Dendritic cell treated with granulocyte-macrophage colony-stimulating factor and Interleukin-4, amounts not matched to agents 40 ng/mL and 50 ng/mL, for 4 days (primary cell): Measurements from ENCODE around the gene ASCL2.

Experiments used
- H3K27ac Mint-ChIP-seq: one replicate; pipeline ENCODE4 v1.8.0; 2022; ENCODE audit warnings: mild to moderate bottlenecking, mixed read lengths
- H3K27me3 Mint-ChIP-seq: one replicate; pipeline ENCODE4 v1.8.0; 2022; ENCODE audit warnings: mild to moderate bottlenecking, mixed read lengths
- H3K36me3 Mint-ChIP-seq: one replicate; pipeline ENCODE4 v1.8.0; 2022; ENCODE audit warnings: low read depth, mixed read lengths
- H3K4me1 Mint-ChIP-seq: one replicate; pipeline ENCODE4 v1.8.0; 2022; ENCODE audit warnings: low read depth, mixed read lengths
- H3K4me3 Mint-ChIP-seq: one replicate; pipeline ENCODE4 v1.8.0; 2022; ENCODE audit warnings: mild to moderate bottlenecking, moderate library complexity, mixed read lengths
- H3K9me3 Mint-ChIP-seq: one replicate; pipeline ENCODE4 v1.8.0; 2022; ENCODE audit warnings: mixed read lengths
- intact Hi-C: fragments of 100-400 bp; cut with micrococcal nuclease; formaldehyde crosslinking; loops from one replicate; pipeline ENCODE4 v1.15.0; 2022

ASCL2 gene

DNA sequence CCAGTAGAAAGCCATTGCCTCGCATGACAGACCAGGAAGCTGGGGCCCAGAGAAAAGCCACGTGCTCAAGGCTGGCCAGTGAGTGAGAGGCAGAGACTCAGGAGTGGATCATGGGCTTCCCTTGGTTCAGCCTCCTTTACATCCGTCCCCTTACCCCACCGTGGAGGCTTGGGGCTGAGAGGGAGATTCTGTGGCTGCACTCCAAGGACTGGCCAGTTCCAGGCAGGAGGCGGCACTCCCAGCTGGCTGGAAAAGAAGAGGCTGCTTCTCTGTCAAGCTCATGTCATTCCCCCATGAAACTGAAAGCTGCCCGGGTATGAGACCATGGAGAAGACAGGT lies 6.6 kb upstream of the ASCL2 start:
- no peak overlapping the region for H3K27ac Mint-ChIP-seq
- H3K36me3 Mint-ChIP-seq: no peaks in the 10 kb centered on the region
- H3K4me1 Mint-ChIP-seq: peaks cover 8% of the 10 kb centered on the region
- H3K4me3 Mint-ChIP-seq: no peak overlapping the region
- peaks cover 11% of the 10 kb centered on the region for H3K9me3 Mint-ChIP-seq
- intact Hi-C loops: no loop called here
- peaks cover 34% of the 10 kb centered on the region for H3K27me3 Mint-ChIP-seq

DNA sequence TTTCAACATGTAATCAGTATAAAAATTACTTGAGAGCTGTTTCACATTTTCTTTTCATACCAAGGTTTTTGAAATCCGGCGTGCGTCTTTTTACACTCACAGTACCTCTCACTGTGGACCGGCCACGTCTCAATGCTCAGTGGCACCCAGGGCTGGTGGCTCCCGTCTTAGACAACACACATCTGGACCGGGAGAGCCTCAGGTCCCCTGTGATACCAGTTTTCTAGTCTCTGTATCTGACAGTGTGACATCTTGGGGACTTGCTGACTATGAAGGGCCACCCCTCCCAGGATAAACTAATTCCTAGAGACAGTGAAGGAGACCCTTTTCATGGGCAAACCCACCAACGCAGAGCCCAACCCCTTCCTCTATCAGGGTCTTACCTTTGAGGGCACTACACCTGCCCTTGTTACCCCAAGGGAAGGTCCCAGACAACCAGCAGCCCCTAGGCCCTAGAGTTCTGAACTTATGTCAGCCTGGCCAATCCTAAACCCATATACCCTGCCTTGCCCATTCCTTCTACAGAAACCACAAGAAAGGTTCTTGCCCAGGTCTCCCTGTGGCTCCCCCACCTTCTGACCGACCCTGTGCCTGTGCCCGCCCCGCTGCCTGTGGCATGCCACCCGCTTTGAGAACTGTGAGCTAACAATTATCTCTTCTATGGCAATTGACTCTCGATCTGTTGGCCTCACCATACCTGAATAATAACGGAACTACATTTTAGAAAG lies 6.1 kb upstream of the ASCL2 start:
- H3K9me3 Mint-ChIP-seq: peaks cover 10% of the 10 kb centered on the region
- H3K4me1 Mint-ChIP-seq: peaks cover 11% of the 10 kb centered on the region
- no peak overlapping the region for H3K27ac Mint-ChIP-seq
- no peaks in the 10 kb centered on the region for H3K36me3 Mint-ChIP-seq
- no peak overlapping the region for H3K4me3 Mint-ChIP-seq
- intact Hi-C loops: no loop called here
- peaks cover 39% of the 10 kb centered on the region for H3K27me3 Mint-ChIP-seq

DNA sequence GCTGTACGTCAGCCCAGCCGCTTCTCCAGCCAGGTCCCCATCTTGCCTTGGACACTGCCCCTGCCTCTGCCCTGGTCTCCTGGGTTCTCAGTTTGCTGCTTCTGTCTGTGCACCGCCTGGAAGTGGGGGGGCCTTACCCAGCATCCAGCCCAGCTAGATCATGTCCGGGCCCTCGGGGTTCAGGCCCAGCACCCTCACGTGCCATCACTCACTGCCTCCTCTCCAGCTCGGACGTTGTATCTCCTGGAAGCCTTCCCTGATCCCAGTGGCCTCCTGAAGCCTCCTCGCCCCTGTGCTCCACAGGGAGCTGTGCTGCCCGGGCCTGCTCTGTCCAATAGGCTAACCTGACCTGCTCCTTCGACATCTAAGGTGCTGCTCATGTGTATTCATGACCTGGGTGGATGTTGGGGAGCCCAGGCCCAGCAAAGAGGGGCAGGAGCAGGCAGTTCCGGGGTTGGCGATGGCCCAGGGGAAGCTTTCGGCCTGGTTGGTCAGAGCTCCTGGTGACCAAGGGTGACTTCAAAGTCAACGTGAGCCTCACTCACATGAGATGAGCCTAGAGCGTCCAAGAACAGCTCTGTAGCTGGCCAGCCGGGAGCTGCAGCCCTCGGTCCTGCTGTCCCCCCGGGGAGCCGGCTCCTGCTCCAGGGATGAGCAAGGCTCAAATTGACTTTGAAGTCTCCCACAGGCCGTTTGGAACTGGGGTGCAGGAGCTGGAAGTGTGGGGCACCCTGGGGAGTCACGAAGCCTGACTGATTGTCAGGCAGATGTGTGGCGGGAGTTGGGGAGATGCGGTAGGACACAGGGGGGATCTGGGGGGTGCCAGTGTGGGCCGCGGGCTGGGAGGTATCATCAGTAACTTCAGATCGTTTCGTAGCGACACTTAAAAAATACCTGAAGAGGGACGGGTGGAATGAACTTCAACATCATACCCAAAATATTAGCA lies 5.2 kb upstream of the ASCL2 start:
- H3K27ac Mint-ChIP-seq: no peak overlapping the region
- H3K36me3 Mint-ChIP-seq: peaks cover 2% of the 10 kb centered on the region
- peaks cover 18% of the 10 kb centered on the region for H3K4me1 Mint-ChIP-seq
- intact Hi-C loops: no loop called here
- peaks cover 44% of the 10 kb centered on the region for H3K27me3 Mint-ChIP-seq
- no peak overlapping the region for H3K4me3 Mint-ChIP-seq
- H3K9me3 Mint-ChIP-seq: peaks cover 10% of the 10 kb centered on the region

DNA sequence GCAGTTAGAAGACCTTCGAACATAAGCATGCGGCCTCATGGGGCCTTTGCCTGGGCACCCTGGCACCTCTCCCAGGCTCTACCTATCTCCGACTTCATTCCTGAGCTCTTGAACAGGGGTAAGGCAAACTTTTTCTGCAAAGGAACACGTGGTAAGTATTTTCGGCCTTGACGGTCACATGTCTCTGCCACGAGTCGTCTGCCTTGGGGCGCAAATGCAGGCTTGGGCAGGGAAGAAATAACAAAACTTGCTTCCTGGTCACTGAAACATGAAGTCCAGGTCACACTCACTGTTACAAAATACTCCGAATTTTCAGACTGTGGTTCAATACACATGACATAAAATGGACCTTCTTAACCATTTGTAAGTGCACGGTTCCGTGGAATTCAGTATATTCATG lies 3.4 kb upstream of the ASCL2 start:
- Mint-ChIP-seq H3K4me1 (peaks cover 22% of the 10 kb centered on the region), H3K27ac (no peak overlapping the region), H3K27me3 (peaks cover 42% of the 10 kb centered on the region), H3K4me3 (no peak overlapping the region), H3K9me3 (no peaks in the 10 kb centered on the region), H3K36me3 (peaks cover 6% of the 10 kb centered on the region)
- intact Hi-C loops: no loop called here

DNA sequence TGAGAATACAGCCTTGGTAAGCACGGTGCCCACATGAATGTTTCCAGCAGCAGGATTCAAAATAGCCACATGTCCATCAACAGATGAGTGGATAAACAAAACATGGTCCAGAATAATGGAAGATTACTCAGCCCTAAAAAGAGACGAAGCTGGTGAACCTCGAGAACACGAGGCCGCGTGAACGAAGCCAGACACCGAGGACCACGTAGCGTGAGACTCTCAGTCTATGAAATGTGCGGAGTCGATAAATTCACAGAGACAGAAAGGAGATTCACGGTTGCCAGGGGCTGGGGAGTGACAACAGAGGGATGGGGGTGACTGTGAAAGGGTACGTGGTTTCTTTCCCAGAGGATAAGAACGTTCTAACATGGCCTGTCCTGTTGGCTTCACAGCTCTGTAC lies 2.9 kb upstream of the ASCL2 start:
- intact Hi-C loops: no loop called here
- Mint-ChIP-seq H3K36me3 (peaks cover 11% of the 10 kb centered on the region), H3K9me3 (no peaks in the 10 kb centered on the region), H3K27ac (no peak overlapping the region), H3K4me1 (peaks cover 27% of the 10 kb centered on the region), H3K27me3 (peaks cover 42% of the 10 kb centered on the region), H3K4me3 (no peak overlapping the region)

DNA sequence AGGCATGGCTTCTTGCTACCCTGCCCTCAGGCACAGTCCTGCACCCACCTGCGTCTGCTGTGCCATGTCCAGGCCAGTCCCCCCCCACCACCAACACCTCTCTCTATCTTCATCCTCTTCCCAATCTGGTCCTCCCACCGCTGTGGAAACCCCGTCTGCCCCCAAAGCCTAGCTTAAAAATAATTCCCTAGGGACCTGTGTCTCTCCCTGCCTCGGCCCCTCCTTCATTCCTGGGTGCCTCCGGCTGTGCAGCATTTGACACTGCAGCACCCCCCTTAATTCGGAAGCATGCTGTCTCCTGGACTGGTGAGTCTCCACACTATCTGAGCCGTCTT lies 2.5 kb upstream of the ASCL2 start:
- H3K9me3 Mint-ChIP-seq: no peaks in the 10 kb centered on the region
- H3K36me3 Mint-ChIP-seq: peaks cover 15% of the 10 kb centered on the region
- no peak overlapping the region for H3K27ac Mint-ChIP-seq
- H3K4me3 Mint-ChIP-seq: no peak overlapping the region
- H3K27me3 Mint-ChIP-seq: peaks cover 41% of the 10 kb centered on the region
- intact Hi-C loops: no loop called here
- H3K4me1 Mint-ChIP-seq: peaks cover 29% of the 10 kb centered on the region

DNA sequence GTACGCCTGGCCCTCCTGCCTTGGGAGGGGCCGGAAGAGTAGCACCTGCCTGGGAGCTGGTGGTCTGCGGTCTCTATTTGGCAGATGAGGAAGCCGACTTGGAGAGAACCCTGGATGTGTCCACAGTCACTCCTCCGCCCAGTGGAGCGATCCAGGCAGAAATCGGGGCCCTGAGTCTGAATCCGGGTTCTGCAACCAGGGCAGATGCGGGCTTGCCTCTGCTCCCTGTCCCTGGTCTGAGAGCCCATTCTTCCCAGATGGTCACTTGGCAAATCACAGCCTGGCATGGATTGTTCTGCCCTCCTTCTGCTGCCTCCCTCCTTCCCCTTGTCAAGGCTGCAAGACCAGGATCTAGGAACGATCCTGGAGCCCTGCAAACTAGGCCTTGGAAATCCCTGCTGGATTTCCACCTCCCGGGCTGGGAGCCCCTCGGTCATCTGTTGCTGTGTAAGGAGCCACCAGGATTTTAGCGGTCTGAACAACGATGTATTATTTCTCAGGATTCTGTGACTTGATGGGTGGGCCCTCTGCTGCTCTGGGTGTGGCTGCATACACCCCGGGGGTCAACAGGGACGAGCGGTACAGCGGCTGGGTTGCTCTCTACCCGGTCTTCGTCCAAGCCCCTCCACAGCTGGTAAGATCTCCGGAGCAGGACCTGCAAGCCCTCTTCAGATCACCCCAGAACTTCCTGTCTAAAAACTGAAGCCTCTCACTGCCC lies 2.0 kb upstream of the ASCL2 start:
- Mint-ChIP-seq H3K36me3 (peaks cover 20% of the 10 kb centered on the region), H3K27me3 (peaks cover 38% of the 10 kb centered on the region), H3K9me3 (no peaks in the 10 kb centered on the region), H3K4me3 (no peak overlapping the region), H3K27ac (no peak overlapping the region), H3K4me1 (peaks cover 29% of the 10 kb centered on the region)
- intact Hi-C loops: no loop called here

DNA sequence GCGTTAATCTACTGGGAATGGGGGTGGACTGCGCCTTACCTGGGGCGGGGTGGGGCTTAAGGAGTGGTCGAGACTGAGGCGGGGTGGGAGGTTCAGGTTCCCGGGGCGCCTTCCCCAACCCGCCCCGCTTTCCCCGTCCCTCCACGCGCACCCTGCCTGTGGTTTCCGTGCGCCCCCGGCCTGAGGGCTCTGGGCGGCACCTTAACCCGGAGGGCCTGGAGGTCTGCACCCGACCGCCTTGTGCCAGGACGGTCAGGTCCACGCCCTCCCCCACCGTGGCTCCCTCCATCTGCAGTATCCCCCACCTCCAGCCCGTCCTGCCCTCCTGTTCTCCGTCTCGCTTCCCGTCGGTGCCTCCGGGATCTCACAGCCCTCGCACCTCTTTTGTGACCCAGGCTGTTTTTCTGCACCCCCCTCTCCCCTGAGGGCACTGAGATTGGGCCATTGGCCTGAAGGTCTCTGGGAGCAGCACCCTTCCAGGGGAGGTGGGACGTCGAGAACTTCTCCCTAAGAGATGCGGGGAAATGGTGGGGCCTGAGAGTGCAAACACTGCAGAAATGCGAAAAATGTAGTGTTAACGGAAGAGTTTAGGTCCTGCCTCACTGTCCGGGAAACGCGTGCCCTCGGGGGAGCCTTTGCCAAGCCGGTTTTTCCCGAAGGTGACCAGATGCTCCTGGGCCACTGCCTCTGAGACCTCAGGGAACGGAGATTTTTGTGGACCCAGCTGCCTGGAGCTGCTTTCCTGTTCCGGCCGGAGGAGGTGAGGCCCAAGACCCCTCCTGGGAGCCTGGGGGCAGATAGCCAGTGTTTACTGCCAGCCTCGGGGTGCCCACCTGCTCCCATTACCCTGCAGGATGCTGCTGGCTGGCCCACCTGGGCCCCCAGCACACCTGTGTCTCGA lies 1.2 kb upstream of the ASCL2 start:
- intact Hi-C loops: loop anchor here (2.0 kb wide), 1 partner anchor 31 kb away; the partner anchor contains the start of gene TSPAN32
- Mint-ChIP-seq H3K4me3 (peak overlapping the region; percentile 46), H3K27ac (peak overlapping the region; percentile 92), H3K36me3 (peaks cover 24% of the 10 kb centered on the region), H3K4me1 (peaks cover 36% of the 10 kb centered on the region), H3K27me3 (peaks cover 35% of the 10 kb centered on the region), H3K9me3 (no peaks in the 10 kb centered on the region)

DNA sequence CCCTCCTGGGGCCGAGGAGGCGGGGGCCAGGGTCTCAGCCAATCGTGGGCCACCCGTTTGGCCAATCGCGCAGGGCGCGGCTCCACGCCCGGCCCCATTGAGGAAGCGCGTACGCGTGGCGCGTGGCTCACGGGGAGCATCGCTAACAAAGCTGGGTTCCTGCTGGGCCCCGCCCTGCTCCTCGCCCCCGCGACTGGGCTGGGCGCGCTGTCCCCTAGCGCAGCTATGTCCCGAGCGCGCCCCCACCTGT lies 614 bp upstream of the ASCL2 start:
- H3K4me1 Mint-ChIP-seq: peaks cover 42% of the 10 kb centered on the region
- H3K27me3 Mint-ChIP-seq: peaks cover 35% of the 10 kb centered on the region
- intact Hi-C loops: loop anchor here (2.0 kb wide), 1 partner anchor 32 kb away; the partner anchor contains the start of gene TSPAN32
- peaks cover 24% of the 10 kb centered on the region for H3K36me3 Mint-ChIP-seq
- H3K9me3 Mint-ChIP-seq: no peaks in the 10 kb centered on the region
- peak overlapping the region; percentile 84 for H3K4me3 Mint-ChIP-seq
- peak overlapping the region; percentile 92 for H3K27ac Mint-ChIP-seq

DNA sequence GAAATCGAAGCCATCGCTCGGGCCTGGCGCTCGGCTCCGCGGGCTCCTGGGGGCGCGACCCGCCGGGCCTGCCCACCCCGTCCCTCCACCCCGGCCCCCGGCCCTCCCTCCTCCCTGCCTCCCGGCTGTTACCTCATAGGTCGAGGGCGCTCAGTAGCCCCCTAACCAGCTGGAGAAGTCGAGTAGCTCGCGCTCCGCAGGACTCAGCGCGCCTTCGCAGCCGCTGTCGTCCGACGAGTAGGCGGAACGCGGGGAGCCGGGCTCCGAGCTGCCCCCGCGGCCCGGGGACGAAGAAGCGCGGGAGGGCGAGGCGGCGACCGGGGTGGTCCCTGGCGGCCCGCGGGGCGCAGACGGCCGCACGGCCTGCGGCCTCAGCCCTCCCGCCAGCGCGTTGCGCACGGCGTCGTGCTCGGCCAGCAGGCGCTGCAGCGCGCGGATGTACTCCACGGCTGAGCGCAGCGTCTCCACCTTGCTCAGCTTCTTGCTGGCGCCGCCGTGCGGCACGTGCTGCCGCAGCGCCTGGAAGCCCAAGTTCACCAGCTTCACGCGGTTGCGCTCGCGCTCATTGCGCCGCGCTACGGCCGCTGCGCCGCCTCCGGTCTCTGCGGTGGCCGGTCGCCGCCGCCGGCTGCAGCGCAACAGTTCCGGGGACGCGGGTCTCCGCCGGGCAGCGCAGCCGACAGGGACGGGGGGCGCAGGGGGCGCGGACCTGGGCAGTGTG lies 627 bp downstream of the ASCL2 start:
- Mint-ChIP-seq H3K27ac (peak overlapping the region; percentile 92), H3K9me3 (no peaks in the 10 kb centered on the region), H3K4me3 (peak overlapping the region; percentile 84), H3K27me3 (peaks cover 28% of the 10 kb centered on the region), H3K36me3 (peaks cover 24% of the 10 kb centered on the region), H3K4me1 (peaks cover 53% of the 10 kb centered on the region)
- intact Hi-C loops: loop anchor here (2.0 to 5.0 kb wide), 2 partner anchors 33 to 507 kb away; partner anchors contain the start of genes CTSD and TSPAN32

DNA sequence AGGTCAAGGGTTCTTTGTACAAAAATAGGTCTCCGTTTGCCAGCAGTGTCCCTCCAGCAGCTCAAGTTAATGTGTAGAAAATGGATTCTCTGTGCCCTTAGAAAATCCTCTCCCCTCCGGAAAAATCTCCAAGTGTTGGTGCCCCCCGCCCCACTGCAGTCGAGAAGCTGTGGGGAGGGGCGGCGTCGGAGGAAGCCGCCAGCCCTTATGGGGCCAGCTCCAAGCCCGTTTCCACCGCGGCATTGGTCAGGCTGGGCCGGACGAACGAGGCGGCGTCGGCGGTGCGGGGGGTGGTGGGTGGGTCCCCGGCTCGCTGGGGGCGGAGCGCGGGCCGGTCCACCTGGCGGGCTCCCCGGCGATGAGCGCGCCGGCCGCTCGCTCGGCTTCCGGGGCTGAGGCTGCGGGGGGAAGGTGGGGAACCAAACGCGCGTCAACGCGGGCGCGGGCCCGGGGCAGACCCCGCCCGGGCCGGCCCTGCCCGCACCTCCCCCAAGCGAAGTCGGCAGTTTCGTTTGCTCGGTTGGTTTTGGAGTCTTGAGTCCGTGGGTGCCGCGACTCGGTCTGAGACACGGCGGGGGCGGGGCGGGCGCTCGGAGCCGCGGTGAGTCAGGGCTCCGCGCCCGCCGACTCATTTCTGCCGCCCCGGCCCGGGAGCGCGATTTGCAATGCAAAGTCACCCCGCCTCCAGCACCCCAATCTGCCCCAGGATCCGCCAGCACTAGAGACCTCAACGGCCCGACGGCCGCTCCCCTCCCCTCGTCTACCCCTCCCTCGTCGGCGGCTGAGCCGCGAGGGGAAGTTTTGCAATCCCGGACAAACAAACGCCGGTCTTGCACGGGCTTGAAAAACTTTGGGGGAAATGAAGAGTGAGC lies 1.4 kb downstream of the ASCL2 start:
- Mint-ChIP-seq H3K9me3 (no peaks in the 10 kb centered on the region), H3K4me1 (peaks cover 59% of the 10 kb centered on the region), H3K27me3 (peaks cover 23% of the 10 kb centered on the region), H3K4me3 (peak overlapping the region; percentile 84), H3K27ac (peak overlapping the region; percentile 92), H3K36me3 (peaks cover 24% of the 10 kb centered on the region)
- intact Hi-C loops: loop anchor here (5.0 kb wide), 1 partner anchor 507 kb away; the partner anchor contains the start of gene CTSD
